SW 1271 (cell line): ENCODE data around the gene CDC45.

Source experiments
- DNase-seq, 2 experiments: peaks; one replicate each; lab custom pipeline; 2025; lab: John Stamatoyannopoulos, UW

Gene CDC45

GRCh38 chr22:19448739-19449421 is 30.8 kb upstream of the CDC45 start:
- DNase-seq: no peak

GRCh38 chr22:19449422-19449767 is 30.3 kb upstream of the CDC45 start:
- DNase-seq: no peak

GRCh38 chr22:19450363-19451175 is 29.2 kb upstream of the CDC45 start:
- no peak for DNase-seq

GRCh38 chr22:19451570-19451969 is 28.1 kb upstream of the CDC45 start:
- no peak for DNase-seq

- DNase-seq: no peak
Observed at GRCh38 chr22:19453718-19454117, 26.0 kb upstream of the CDC45 start.

- DNase-seq: no peak
Observed at GRCh38 chr22:19454156-19454555, 25.6 kb upstream of the CDC45 start.

GRCh38 chr22:19455033-19455432 is 24.7 kb upstream of the CDC45 start:
- no peak for DNase-seq

- no peak for DNase-seq
Observed at GRCh38 chr22:19455585-19456370, 23.9 kb upstream of the CDC45 start.

- no peak for DNase-seq
Observed at GRCh38 chr22:19456541-19456940, 23.2 kb upstream of the CDC45 start.

GRCh38 chr22:19457828-19458428 is 21.8 kb upstream of the CDC45 start:
- no peak for DNase-seq

- no peak for DNase-seq
Observed at GRCh38 chr22:19460036-19460435, 19.7 kb upstream of the CDC45 start.

- DNase-seq: no peak
Observed at GRCh38 chr22:19461506-19461905, 18.2 kb upstream of the CDC45 start.

GRCh38 chr22:19463008-19463407 is 16.7 kb upstream of the CDC45 start:
- no peak for DNase-seq

GRCh38 chr22:19463491-19464469 is 15.9 kb upstream of the CDC45 start:
- DNase-seq: no peak

- no peak for DNase-seq
Observed at GRCh38 chr22:19464546-19464945, 15.2 kb upstream of the CDC45 start.

- no peak for DNase-seq
Observed at GRCh38 chr22:19464975-19465374, 14.7 kb upstream of the CDC45 start.

- no peak for DNase-seq
Observed at GRCh38 chr22:19466126-19466716, 13.5 kb upstream of the CDC45 start.

GRCh38 chr22:19466848-19467752 is 12.6 kb upstream of the CDC45 start:
- no peak for DNase-seq

GRCh38 chr22:19467912-19468311 is 11.8 kb upstream of the CDC45 start:
- DNase-seq: no peak

- no peak for DNase-seq
Observed at GRCh38 chr22:19469421-19469820, 10.3 kb upstream of the CDC45 start.
